ENCODE results near the gene GHR. TPM values are rescaled to one million over a fixed set of nuclear protein-coding genes. Genes with fewer than 3 reads are reported as not detected.

GHR gene
- total RNA-seq, 1 experiment from 2014 or later: 0.05 TPM

DNA sequence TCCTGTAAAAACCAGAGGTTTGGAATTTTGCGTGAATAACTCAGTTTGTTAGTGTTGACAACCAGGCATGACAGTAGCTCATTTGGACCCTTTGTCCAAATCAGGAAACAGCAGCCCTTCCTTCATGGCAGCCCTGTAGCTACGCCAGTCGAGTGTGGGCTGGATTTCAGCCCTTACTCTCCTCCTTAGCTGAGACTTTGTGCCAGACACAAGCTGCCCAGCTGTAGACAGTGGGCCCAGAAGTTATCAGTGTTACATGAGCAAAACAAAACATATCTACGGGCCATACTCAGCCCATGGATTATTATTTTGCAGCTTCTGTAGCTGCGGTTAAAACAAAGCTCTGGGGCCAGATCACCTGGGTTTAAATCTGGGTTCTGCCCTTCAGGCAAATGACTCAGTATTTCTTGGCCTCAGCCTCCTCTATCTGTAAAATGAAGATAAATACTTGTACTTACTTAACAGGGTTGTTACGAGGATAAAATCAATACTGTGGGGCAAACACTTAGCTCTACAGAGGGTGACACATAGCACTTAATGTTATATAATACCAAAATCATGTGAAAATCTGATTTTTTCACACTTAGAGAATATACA lies 76.9 kb downstream of the GHR start:
- DNase-seq (ENCODE audit: low read depth, low spot score) (no peak), ATAC-seq (no peak)
- H3K27ac ChIP-seq (ENCODE audit: low read length): no peak overlapping the region
- H3K4me3 ChIP-seq (ENCODE audit: low read depth in 2 of 2, low read length in 2 of 2): no peak overlapping the region
- H3K27me3 ChIP-seq (ENCODE audit: control insufficient read depth, insufficient read depth, low read length): no peaks in the 10 kb centered on the region
- BruUV-seq (replicated peaks): no TSS peak
- TF ChIP-seq TCF7L2 (IDR thresholded peaks at IDR 0.05; ENCODE audit: low read depth, low read length): no peak
- TF ChIP-seq, protein P1, sequence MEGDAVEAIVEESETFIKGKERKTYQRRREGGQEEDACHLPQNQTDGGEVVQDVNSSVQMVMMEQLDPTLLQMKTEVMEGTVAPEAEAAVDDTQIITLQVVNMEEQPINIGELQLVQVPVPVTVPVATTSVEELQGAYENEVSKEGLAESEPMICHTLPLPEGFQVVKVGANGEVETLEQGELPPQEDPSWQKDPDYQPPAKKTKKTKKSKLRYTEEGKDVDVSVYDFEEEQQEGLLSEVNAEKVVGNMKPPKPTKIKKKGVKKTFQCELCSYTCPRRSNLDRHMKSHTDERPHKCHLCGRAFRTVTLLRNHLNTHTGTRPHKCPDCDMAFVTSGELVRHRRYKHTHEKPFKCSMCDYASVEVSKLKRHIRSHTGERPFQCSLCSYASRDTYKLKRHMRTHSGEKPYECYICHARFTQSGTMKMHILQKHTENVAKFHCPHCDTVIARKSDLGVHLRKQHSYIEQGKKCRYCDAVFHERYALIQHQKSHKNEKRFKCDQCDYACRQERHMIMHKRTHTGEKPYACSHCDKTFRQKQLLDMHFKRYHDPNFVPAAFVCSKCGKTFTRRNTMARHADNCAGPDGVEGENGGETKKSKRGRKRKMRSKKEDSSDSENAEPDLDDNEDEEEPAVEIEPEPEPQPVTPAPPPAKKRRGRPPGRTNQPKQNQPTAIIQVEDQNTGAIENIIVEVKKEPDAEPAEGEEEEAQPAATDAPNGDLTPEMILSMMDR (IDR thresholded peaks at IDR 0.05): no peak
- no peak for TF ChIP-seq SIN3A (IDR thresholded peaks at IDR 0.05; ENCODE audit: borderline replicate concordance, insufficient read depth, low read depth, low read length)
- TF ChIP-seq, protein P2, sequence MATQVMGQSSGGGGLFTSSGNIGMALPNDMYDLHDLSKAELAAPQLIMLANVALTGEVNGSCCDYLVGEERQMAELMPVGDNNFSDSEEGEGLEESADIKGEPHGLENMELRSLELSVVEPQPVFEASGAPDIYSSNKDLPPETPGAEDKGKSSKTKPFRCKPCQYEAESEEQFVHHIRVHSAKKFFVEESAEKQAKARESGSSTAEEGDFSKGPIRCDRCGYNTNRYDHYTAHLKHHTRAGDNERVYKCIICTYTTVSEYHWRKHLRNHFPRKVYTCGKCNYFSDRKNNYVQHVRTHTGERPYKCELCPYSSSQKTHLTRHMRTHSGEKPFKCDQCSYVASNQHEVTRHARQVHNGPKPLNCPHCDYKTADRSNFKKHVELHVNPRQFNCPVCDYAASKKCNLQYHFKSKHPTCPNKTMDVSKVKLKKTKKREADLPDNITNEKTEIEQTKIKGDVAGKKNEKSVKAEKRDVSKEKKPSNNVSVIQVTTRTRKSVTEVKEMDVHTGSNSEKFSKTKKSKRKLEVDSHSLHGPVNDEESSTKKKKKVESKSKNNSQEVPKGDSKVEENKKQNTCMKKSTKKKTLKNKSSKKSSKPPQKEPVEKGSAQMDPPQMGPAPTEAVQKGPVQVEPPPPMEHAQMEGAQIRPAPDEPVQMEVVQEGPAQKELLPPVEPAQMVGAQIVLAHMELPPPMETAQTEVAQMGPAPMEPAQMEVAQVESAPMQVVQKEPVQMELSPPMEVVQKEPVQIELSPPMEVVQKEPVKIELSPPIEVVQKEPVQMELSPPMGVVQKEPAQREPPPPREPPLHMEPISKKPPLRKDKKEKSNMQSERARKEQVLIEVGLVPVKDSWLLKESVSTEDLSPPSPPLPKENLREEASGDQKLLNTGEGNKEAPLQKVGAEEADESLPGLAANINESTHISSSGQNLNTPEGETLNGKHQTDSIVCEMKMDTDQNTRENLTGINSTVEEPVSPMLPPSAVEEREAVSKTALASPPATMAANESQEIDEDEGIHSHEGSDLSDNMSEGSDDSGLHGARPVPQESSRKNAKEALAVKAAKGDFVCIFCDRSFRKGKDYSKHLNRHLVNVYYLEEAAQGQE (IDR thresholded peaks at IDR 0.05; ENCODE audit: insufficient read depth in 1 of 2, low read depth in 2 of 2, low read length in 1 of 2): no peak
- TF ChIP-seq POLR2AphosphoS5 (IDR thresholded peaks at IDR 0.05; ENCODE audit: low read depth, low read length): no peak
- intact Hi-C loops (cut with micrococcal nuclease; ENCODE audit: unreplicated experiment): no loop called here
- no peaks in the 10 kb centered on the region for H3K9me3 ChIP-seq (ENCODE audit: control insufficient read depth, insufficient read depth, low read depth, low read length)
- no peaks in the 10 kb centered on the region for H3K36me3 ChIP-seq (ENCODE audit: control insufficient read depth, insufficient read depth, low read length)
- in situ Hi-C loops (cut with HindIII; ENCODE audit: low pct_unique_long_range_greater_than_20kb, low sequenced_read_pairs): no loop called here
- H3K4me1 ChIP-seq (ENCODE audit: control insufficient read depth, insufficient read depth, low read length): no peaks in the 10 kb centered on the region
- ChIA-PET CTCF (no interaction called here), POLR2A (no interaction called here)

GRCh38 chr5:42502613-42503470 lies 79.6 kb downstream of the GHR start:
- no peak for ATAC-seq
- BruUV-seq (replicated peaks): no TSS peak
- in situ Hi-C loops (cut with HindIII; ENCODE audit: low pct_unique_long_range_greater_than_20kb, low sequenced_read_pairs): no loop called here
- ChIA-PET POLR2A (no interaction called here), CTCF (no interaction called here)
- TF ChIP-seq, protein P1 (IDR thresholded peaks at IDR 0.05): no peak
- TF ChIP-seq TCF7L2 (IDR thresholded peaks at IDR 0.05; ENCODE audit: low read depth, low read length): no peak
- TF ChIP-seq SIN3A (IDR thresholded peaks at IDR 0.05; ENCODE audit: borderline replicate concordance, insufficient read depth, low read depth, low read length): no peak
- TF ChIP-seq, protein P2 (IDR thresholded peaks at IDR 0.05; ENCODE audit: insufficient read depth in 1 of 2, low read depth in 2 of 2, low read length in 1 of 2): no peak
- no peak for TF ChIP-seq POLR2AphosphoS5 (IDR thresholded peaks at IDR 0.05; ENCODE audit: low read depth, low read length)
- Histone ChIP-seq H3K4me3 (ENCODE audit: low read depth in 2 of 2, low read length in 2 of 2) (no peak overlapping the region), H3K27ac (ENCODE audit: low read length) (no peak overlapping the region), H3K27me3 (ENCODE audit: control insufficient read depth, insufficient read depth, low read length) (no peaks in the 10 kb centered on the region), H3K36me3 (ENCODE audit: control insufficient read depth, insufficient read depth, low read length) (no peaks in the 10 kb centered on the region), H3K4me1 (ENCODE audit: control insufficient read depth, insufficient read depth, low read length) (no peaks in the 10 kb centered on the region), H3K9me3 (ENCODE audit: control insufficient read depth, insufficient read depth, low read depth, low read length) (no peaks in the 10 kb centered on the region)
- intact Hi-C loops (cut with micrococcal nuclease; ENCODE audit: unreplicated experiment): no loop called here
- no peak for DNase-seq (ENCODE audit: low read depth, low spot score)

Measured in Panc1 (cell line).